KBM-7 (cell line): Measurements from ENCODE around the gene CPS1.

Experiments used
- DNase-seq: peaks from one replicate; pipeline ENCODE4 v3.0.0-alpha.2; 2015
- in situ Hi-C: fragments of 300-500 bp; cut with MboI; formaldehyde crosslinking; loops from 2 replicates; pipeline ENCODE4 v1.14.3; 2020; ENCODE audit warnings: low sequenced_read_pairs, low pct_unique_long_range_greater_than_20kb, mixed read lengths

The CPS1 gene

GRCh38 chr2:210556329-210556980 lies at the start of gene CPS1:
Gene CPS1 (plus strand): TSS chr2:210556599. CDS start chr2:210556734, 135 bp downstream.
- in situ Hi-C loops, result no loop called here
- no peak for DNase-seq

DNA sequence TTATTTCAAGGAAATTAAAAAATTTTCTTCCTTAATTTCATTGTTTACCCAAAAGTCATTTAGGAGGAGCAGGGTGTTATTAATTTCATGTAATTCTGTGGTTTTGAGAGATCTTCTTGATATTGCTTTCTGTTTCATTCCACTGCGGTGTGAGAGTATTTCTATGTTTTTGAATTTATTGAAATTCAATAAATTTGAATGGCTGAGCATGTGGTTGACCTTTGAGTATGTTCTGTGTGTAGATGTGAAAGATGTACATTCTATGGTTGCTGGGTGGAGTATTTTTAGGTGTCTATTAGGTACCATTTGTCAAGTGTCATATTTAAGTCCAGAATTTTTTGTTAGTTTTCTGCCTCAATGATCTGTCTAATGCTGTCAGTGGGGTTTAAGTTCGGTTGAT lies 40.5 kb upstream of the CPS1 start:
- in situ Hi-C loops, result no loop called here
- DNase-seq, result no peak

- no peak for DNase-seq
- in situ Hi-C loops, result no loop called here
Measured at GRCh38 chr2:210517264-210517663, 39.1 kb upstream of the CPS1 start.

GRCh38 chr2:210519594-210519993 lies 36.8 kb upstream of the CPS1 start:
- in situ Hi-C loops, result no loop called here
- DNase-seq, result no peak

- DNase-seq, result no peak
- in situ Hi-C loops, result no loop called here
Measured at GRCh38 chr2:210522399-210522798, 34.0 kb upstream of the CPS1 start.

DNA sequence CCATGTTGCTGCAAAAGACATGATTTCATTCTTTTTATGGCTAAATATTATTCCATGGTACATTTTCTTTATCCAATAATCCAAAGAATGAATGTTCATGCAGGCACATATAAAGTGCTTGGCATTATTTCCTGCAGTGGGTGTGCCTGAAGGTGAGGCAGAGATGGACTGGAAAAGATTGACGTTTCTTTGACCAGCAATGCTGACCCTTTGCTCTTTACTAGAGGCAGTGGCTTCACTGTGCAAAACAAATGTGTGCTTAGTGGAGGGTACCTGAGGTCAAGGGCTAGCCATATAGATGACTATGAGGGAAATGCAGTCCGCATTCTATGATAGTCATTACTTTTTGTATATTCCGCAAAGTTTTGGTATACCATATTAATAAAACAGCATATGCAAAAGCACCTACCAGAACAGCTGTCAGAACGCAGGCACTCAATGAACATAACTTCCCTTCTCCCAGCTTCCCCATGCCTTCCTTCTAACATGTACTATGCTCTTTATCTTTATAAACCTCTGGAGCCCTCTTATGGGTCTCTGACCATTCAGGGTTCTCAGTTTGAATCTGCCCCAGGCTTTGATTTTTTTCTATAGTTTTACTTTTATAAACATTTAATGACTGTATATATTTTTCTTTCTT lies 32.6 kb upstream of the CPS1 start:
- in situ Hi-C loops, result no loop called here
- DNase-seq, result no peak

DNA sequence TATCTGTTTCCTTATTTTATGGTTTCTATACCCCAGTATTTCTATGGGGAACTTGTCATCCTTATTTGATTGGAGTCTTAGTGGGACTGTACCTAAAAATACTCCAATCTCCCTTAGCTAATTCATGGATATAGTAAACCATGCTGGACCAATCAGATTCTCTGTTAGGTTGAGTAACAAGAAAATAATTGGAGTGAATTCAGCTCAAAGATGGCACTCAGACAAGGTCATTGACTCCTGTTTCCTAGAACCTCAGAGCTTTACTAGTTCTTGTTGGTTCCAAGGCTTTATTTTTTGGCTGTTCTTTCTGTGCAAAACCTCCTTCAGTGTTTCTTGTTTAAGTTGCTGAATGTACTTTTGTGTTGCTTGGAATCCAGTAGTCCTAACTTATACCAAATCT lies 31.9 kb upstream of the CPS1 start:
- no peak for DNase-seq
- in situ Hi-C loops, result no loop called here

DNA sequence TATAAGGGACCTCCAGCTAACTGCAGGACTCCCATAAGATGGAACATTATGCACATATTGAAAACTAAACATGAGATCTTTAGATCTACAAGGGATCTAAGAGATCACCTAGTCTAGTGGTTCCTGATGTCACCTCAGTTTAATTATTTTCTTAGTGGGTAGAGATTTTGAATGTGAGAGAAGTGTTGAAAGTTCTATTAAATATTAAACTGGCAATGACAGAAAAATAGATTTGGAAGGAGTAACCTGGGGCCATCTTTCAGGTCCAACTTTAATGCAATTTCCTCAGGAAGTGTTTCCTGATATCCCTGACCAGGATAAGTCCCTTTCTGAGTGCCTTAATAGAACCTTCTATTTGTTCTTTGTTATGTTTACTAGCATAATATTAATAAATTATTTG lies 29.1 kb upstream of the CPS1 start:
- in situ Hi-C loops, result no loop called here
- DNase-seq, result no peak

DNA sequence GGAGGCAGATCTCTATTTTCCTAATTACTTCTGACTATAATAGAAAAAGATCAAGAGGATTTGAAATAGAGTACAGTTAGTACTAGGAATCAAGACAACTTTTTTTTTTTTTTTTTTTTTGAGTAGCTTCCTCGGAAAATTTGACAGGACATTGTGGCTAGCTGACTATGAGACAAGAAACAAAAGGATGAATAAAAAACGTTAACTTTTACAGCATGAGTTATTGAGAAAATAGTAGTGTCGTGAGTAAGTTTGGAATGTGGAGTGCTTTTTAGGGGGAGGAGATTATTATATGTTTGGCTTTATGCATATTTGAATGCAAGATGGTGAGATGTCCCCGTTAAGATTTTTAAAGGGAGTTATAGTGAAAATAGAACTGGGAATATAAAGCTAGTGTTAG lies 27.7 kb upstream of the CPS1 start:
- no peak for DNase-seq

GRCh38 chr2:210531050-210531449 lies 25.3 kb upstream of the CPS1 start:
- in situ Hi-C loops, result no loop called here
- no peak for DNase-seq

More for the DNA sequence above, 27.7 kb upstream of the CPS1 start:
- in situ Hi-C loops, result no loop called here

DNA sequence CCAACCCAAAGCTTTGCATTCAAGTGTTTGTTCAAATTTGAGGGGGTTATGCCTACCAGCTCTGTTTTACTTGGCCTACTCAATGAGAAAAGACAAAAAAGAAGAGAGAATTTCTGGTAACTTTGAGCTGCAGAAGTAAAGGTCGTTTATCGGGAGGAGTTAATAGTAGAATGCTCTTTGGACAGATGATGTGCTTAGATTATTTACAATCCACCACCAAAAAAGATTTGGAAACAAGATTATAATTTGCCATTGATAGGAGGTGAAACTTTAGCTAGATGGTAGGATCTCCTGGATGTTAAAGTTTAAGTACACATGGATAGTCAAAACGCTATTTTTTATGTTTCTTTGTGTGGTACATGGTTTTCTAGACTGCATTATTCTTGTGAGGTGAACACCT lies 24.9 kb upstream of the CPS1 start:
- in situ Hi-C loops, result no loop called here
- DNase-seq, result no peak

- DNase-seq, result no peak
- in situ Hi-C loops, result no loop called here
Measured at GRCh38 chr2:210533389-210533788, 23.0 kb upstream of the CPS1 start.

DNA sequence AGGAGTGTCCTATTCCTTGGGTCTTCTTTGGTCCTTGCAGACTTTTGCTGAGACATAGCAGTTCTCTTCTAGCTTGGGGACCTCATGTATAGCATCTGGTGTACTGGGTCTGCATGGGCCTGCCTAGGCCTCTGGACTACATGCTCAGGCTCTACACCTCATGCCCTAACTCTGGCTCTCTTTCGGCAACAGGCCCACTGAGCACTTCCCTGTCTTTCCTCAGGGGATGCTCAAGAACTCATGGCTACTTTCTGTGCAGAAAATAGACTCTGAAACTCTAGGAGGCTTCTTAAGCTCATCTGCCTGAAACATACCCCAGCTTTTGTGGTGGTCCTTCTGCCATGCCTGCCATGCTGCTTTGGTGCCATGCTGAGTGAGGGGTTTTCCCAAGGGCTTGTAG lies 21.5 kb upstream of the CPS1 start:
- in situ Hi-C loops, result no loop called here
- no peak for DNase-seq

GRCh38 chr2:210536973-210537650 lies 19.3 kb upstream of the CPS1 start:
- in situ Hi-C loops, result no loop called here
- no peak for DNase-seq

- in situ Hi-C loops, result no loop called here
- no peak for DNase-seq
Measured at GRCh38 chr2:210539035-210539434, 17.4 kb upstream of the CPS1 start.

- in situ Hi-C loops, result no loop called here
- no peak for DNase-seq
Measured at GRCh38 chr2:210539578-210540416, 16.6 kb upstream of the CPS1 start.

GRCh38 chr2:210540471-210540870 lies 15.9 kb upstream of the CPS1 start:
- no peak for DNase-seq
- in situ Hi-C loops, result no loop called here

GRCh38 chr2:210540900-210541289 lies 15.5 kb upstream of the CPS1 start:
- no peak for DNase-seq
- in situ Hi-C loops, result no loop called here

DNA sequence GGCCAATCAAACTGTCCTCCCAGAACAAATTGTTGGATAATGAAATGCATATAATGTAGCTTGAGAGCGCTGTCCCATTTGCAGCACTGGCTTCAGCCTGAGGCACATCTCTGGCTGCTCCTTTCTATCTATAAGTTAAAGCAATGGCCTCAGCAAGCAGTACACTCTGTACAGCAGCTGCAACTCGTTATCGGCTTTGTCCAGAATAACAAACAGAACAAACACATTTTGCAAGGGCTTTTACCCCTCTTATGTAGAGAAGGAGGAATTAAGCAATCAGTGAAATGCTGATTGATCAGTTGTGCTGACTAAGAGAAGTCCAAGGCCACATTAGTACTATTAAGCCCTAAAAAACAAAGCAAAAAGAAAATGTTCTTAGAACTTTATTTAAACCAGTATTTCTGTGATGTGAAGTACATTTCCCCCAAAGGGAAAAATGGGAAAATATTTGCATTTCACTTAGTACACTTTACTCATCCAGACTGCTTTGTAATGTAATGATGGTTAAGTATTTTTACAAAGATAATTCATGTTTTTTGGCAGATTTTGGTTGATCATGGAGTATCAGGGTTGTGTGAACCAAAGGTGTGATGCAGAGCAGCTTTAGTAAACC lies 15.0 kb upstream of the CPS1 start:
- no peak for DNase-seq
- in situ Hi-C loops, result no loop called here
